DOHH2 (cell line): Measurements from ENCODE around the gene DCAF6.
"Not testable (repeated sequence)": the region's sequence is repeated elsewhere in the genome, so short reads cannot be mapped to it uniquely, and the experiment has no call there.

Experiments used
- H3F3A ChIP-seq: fragments of 200-600 bp; sonication (generic), shearing (Covaris generic); 2 replicates; pipeline ENCODE4 v1.6.0; 2016; ENCODE audit warnings: antibody characterized with exemption, mild to moderate bottlenecking; ENCODE audit not compliant: control insufficient read depth, insufficient read depth
- H3K27ac ChIP-seq: fragments of 200-600 bp; sonication (generic); 2 replicates; pipeline ENCODE4 v1.5.1; 2014; ENCODE audit warnings: low read depth, mild to moderate bottlenecking, low read length, moderate library complexity
- H3K27me3 ChIP-seq: fragments of 200-600 bp; sonication (generic); 2 replicates; pipeline ENCODE4 v1.6.1; 2014; ENCODE audit warnings: mild to moderate bottlenecking, low read length, mixed read lengths; ENCODE audit not compliant: control insufficient read depth
- H3K36me3 ChIP-seq: fragments of 200-600 bp; sonication (generic); 2 replicates; pipeline ENCODE4 v1.6.1; 2014; ENCODE audit warnings: mild to moderate bottlenecking, low read length, moderate library complexity, mixed read lengths; ENCODE audit not compliant: control insufficient read depth
- H3K4me1 ChIP-seq: fragments of 200-600 bp; sonication (generic); 2 replicates; pipeline ENCODE4 v1.6.1; 2014; ENCODE audit warnings: mild to moderate bottlenecking, low read length, mixed read lengths; ENCODE audit not compliant: control insufficient read depth
- H3K4me2 ChIP-seq: fragments of 200-600 bp; sonication (generic); 2 replicates; pipeline ENCODE4 v1.6.0; 2014; ENCODE audit warnings: mild to moderate bottlenecking, low read length, moderate library complexity
- H3K4me3 ChIP-seq: fragments of 200-600 bp; sonication (generic); 2 replicates; pipeline ENCODE4 v1.5.1; 2014; ENCODE audit warnings: mild to moderate bottlenecking, low read length, mixed read lengths
- H3K79me2 ChIP-seq: fragments of 200-600 bp; sonication (generic); 2 replicates; pipeline ENCODE4 v1.6.1; 2014; ENCODE audit warnings: mild to moderate bottlenecking, low read length, mixed read lengths; ENCODE audit not compliant: control insufficient read depth
- H3K9me2 ChIP-seq: fragments of 200-600 bp; sonication (generic); replicated peaks from 2 replicates; pipeline ENCODE4 v1.6.1; 2014; ENCODE audit warnings: mild to moderate bottlenecking, low read length, mixed read lengths; ENCODE audit not compliant: control insufficient read depth
- H3K9me3 ChIP-seq: fragments of 200-600 bp; sonication (generic); 2 replicates; pipeline ENCODE4 v1.6.1; 2014; ENCODE audit warnings: antibody characterized with exemption, low read length, mixed read lengths; ENCODE audit not compliant: control insufficient read depth, insufficient read depth
- H4K20me1 ChIP-seq: fragments of 200-600 bp; sonication (generic); 2 replicates; pipeline ENCODE4 v1.6.0; 2014; ENCODE audit warnings: low read depth, mild to moderate bottlenecking, antibody characterized with exemption, low read length, moderate library complexity; ENCODE audit not compliant: control insufficient read depth, insufficient read depth
- CTCF ChIP-seq: fragments of 200-600 bp; sonication (generic); IDR thresholded peaks from one replicate; pipeline ENCODE4 v1.5.1; 2014; ENCODE audit warnings: antibody characterized with exemption, mild to moderate bottlenecking, low read depth, low read length; ENCODE audit not compliant: poor library complexity, severe bottlenecking
- EZH2phosphoT487 ChIP-seq: fragments of 200-600 bp; sonication (generic); IDR thresholded peaks from 2 replicates; pipeline ENCODE4 v1.6.1; 2017; ENCODE audit warnings: borderline replicate concordance, mild to moderate bottlenecking, antibody characterized with exemption, low read length, moderate library complexity, mixed read lengths

Gene DCAF6

GRCh38 chr1:167936068-167936929 lies at the start of gene DCAF6:
TSS of gene DCAF6 (plus strand) at chr1:167936683. CDS start at chr1:167936912, 229 bp downstream.
- Histone ChIP-seq H3F3A (peaks cover 4% of the 10 kb centered on the region; the same call in 1 of the 2 replicates), H3K4me3 (peak within 1 kb of the TSS; percentile 87), H3K36me3 (peaks cover 6% of the 10 kb centered on the region; the same call in 1 of the 2 replicates), H3K27me3 (no peaks in the 10 kb centered on the region), H3K9me2 (no peaks in the 10 kb centered on the region), H3K9me3 (no peaks in the 10 kb centered on the region), H3K4me1 (peaks cover 30% of the 10 kb centered on the region), H3K4me2 (peak within 1 kb of the TSS; percentile 85), H4K20me1 (no peaks in the 10 kb centered on the region), H3K79me2 (peaks cover 84% of the 10 kb centered on the region), H3K27ac (peak within 1 kb of the TSS; percentile 88)
- TF ChIP-seq EZH2phosphoT487, result no peak
- TF ChIP-seq CTCF, result no peak

GRCh38 chr1:167887187-167887586 lies 49.3 kb upstream of the DCAF6 start:
- not testable (repeated sequence) for H3F3A ChIP-seq, H3K9me2 ChIP-seq, H3K4me3 ChIP-seq, H3K4me2 ChIP-seq, H3K79me2 ChIP-seq, H3K27me3 ChIP-seq, H3K4me1 ChIP-seq, H3K36me3 ChIP-seq, H3K27ac ChIP-seq, H3K9me3 ChIP-seq, H4K20me1 ChIP-seq

- no peaks in the 10 kb centered on the region for H4K20me1 ChIP-seq
- no peaks in the 10 kb centered on the region for H3K79me2 ChIP-seq
- H3K4me3 ChIP-seq, result no peak overlapping the region
- peaks cover 18% of the 10 kb centered on the region for H3K4me1 ChIP-seq
- TF ChIP-seq CTCF, result no peak
- no peak for TF ChIP-seq EZH2phosphoT487
- H3K4me2 ChIP-seq, result no peak overlapping the region
- no peaks in the 10 kb centered on the region for H3K27me3 ChIP-seq
- H3K27ac ChIP-seq, result no peak overlapping the region
- H3F3A ChIP-seq, result no peaks in the 10 kb centered on the region
- no peaks in the 10 kb centered on the region for H3K9me2 ChIP-seq
- H3K9me3 ChIP-seq, result no peaks in the 10 kb centered on the region
- H3K36me3 ChIP-seq, result no peaks in the 10 kb centered on the region
These were observed 46.1 kb upstream of the DCAF6 start for GRCh38 chr1:167890400-167890799.

- Histone ChIP-seq H3K9me2 (no peaks in the 10 kb centered on the region), H3K36me3 (no peaks in the 10 kb centered on the region), H4K20me1 (no peaks in the 10 kb centered on the region), H3K79me2 (no peaks in the 10 kb centered on the region), H3K4me3 (no peak overlapping the region), H3K27ac (no peak overlapping the region), H3K27me3 (no peaks in the 10 kb centered on the region), H3F3A (no peaks in the 10 kb centered on the region), H3K9me3 (no peaks in the 10 kb centered on the region), H3K4me1 (peaks cover 18% of the 10 kb centered on the region), H3K4me2 (no peak overlapping the region)
- TF ChIP-seq EZH2phosphoT487 (no peak), CTCF (no peak)
These were observed 42.7 kb upstream of the DCAF6 start for GRCh38 chr1:167893798-167894197.
